HEK293T (cell line): ENCODE measurements around the gene SMCP.

Source experiments
- ARNT ChIP-seq: fragments of 450-650 bp; IDR thresholded peaks from 2 replicates; pipeline ENCODE4 v1.6.1; 2017; ENCODE audit warnings: mild to moderate bottlenecking
- HDGF ChIP-seq: fragments of 450-650 bp; IDR thresholded peaks from 2 replicates; pipeline ENCODE4 v1.6.1; 2017; ENCODE audit warnings: antibody characterized with exemption, borderline replicate concordance
- SP1 ChIP-seq: fragments of 450-650 bp; IDR thresholded peaks from 2 replicates; pipeline ENCODE4 v1.6.1; 2017

GRCh38 chr1:152917794-152918193 is 39.7 kb downstream of the SMCP start:
- no peak for TF ChIP-seq ARNT
- no peak for TF ChIP-seq HDGF
- no peak for TF ChIP-seq SP1
